Fibroblast of lung (primary cell): Measurements from ENCODE around the gene UGT1A7. TPM values are rescaled to one million over a fixed set of nuclear protein-coding genes. Genes with fewer than 3 reads are reported as not detected.

ENCODE experiments used
- DNase-seq, 2 donors: peaks; one replicate each; pipeline versions ENCODE4 v3.0.0 to v3.0.0-alpha.2; 2010; ENCODE audit warnings: low read depth in 2 of 2
- H2AFZ ChIP-seq: 2 replicates; pipeline ENCODE4 v1.5.1; 2012; ENCODE audit warnings: low read length, control low read depth, inconsistent platforms
- H3K27ac ChIP-seq: 2 replicates; pipeline ENCODE4 v1.5.1; 2011; ENCODE audit warnings: low read length, control low read depth; ENCODE audit not compliant: insufficient read depth
- H3K27me3 ChIP-seq: 2 replicates; pipeline ENCODE4 v1.5.1; 2011; ENCODE audit warnings: mild to moderate bottlenecking, low read length; ENCODE audit not compliant: control insufficient read depth, insufficient read depth
- H3K36me3 ChIP-seq: 2 replicates; pipeline ENCODE4 v1.5.1; 2011; ENCODE audit warnings: low read length; ENCODE audit not compliant: control insufficient read depth, insufficient read depth
- H3K4me1 ChIP-seq: 2 replicates; pipeline ENCODE4 v1.5.1; 2011; ENCODE audit warnings: low read length; ENCODE audit not compliant: control insufficient read depth, insufficient read depth; ENCODE audit errors: extremely low read depth
- H3K4me2 ChIP-seq: 2 replicates; pipeline ENCODE4 v1.5.1; 2011; ENCODE audit warnings: low read length, control low read depth; ENCODE audit not compliant: insufficient read depth; ENCODE audit errors: extremely low read depth
- H3K4me3 ChIP-seq, 4 experiments: fragments of 200-600 bp in 1 of 4; sonication (generic) in 1 of 4; replicated peaks in 1 of 4; 2 replicates each; pipeline ENCODE4 v1.5.1; 2011 to 2016; ENCODE audit warnings: low read length in 4 of 4, low read depth in 3 of 4, mild to moderate bottlenecking in 3 of 4, control low read depth in 2 of 4, inconsistent platforms in 1 of 4, mixed read lengths in 1 of 4; ENCODE audit not compliant: insufficient read depth in 1 of 4; ENCODE audit errors: control extremely low read depth in 1 of 4
- H3K79me2 ChIP-seq: 2 replicates; pipeline ENCODE4 v1.5.1; 2012; ENCODE audit warnings: mild to moderate bottlenecking, low read length, inconsistent platforms; ENCODE audit not compliant: control insufficient read depth, insufficient read depth
- H3K9ac ChIP-seq: 2 replicates; pipeline ENCODE4 v1.5.1; 2011; ENCODE audit warnings: mild to moderate bottlenecking, low read length, control low read depth; ENCODE audit not compliant: insufficient read depth
- H3K9me3 ChIP-seq: 2 replicates; pipeline ENCODE4 v1.5.1; 2012; ENCODE audit warnings: low read depth, low read length; ENCODE audit not compliant: control insufficient read depth, insufficient read depth
- H4K20me1 ChIP-seq: 2 replicates; pipeline ENCODE4 v1.5.1; 2011; ENCODE audit warnings: low read length; ENCODE audit not compliant: control insufficient read depth, insufficient read depth; ENCODE audit errors: extremely low read depth
- CTCF ChIP-seq, 2 donors: IDR thresholded peaks in 1 of 2; conservative IDR thresholded peaks in 1 of 2; 1 replicate in 1 of 2; 2 replicates in 1 of 2; pipeline ENCODE4 v1.5.1; 2011 to 2012; ENCODE audit warnings: low read length in 2 of 2, control low read depth in 1 of 2, inconsistent platforms in 1 of 2, low read depth in 1 of 2, mild to moderate bottlenecking in 1 of 2
- EZH2 ChIP-seq: IDR thresholded peaks from 2 replicates; pipeline ENCODE4 v1.5.1; 2012; ENCODE audit warnings: low read length, control low read depth, mild to moderate bottlenecking; ENCODE audit errors: missing control alignments
- polyA plus RNA-seq, 2 donors: library from polyadenylated mRNA; depleted of rRNA in 1 of 2; stranded (reverse) in 1 of 2; unstranded in 1 of 2; fragments of >200 nt; gene quantifications; 2 replicates each; pipeline ENCODE4 v1.2.1, GENCODE V29; 2011 to 2012; ENCODE audit warnings: missing spikeins in 1 of 2
- total RNA-seq: library from RNA; depleted of rRNA; stranded (reverse); fragments of >200 nt; gene quantifications from 2 replicates; pipeline ENCODE4 v1.2.1, GENCODE V29; 2014

UGT1A7 gene
- total and polyA plus RNA-seq, 2 donors (not counting 1 experiment from before 2014, with no cell fraction given), result not detected

GRCh38 chr2:233754872-233755611 is 73.3 kb downstream of the UGT1A7 start:
- no peak overlapping the region for H3K9ac ChIP-seq
- no peaks in the 10 kb centered on the region for H4K20me1 ChIP-seq
- H3K27ac ChIP-seq, result no peak overlapping the region
- no peak overlapping the region for H3K4me2 ChIP-seq
- no peaks in the 10 kb centered on the region for H3K27me3 ChIP-seq
- no peak for TF ChIP-seq CTCF (conservative IDR thresholded peaks at IDR 0.05 in 1 of 2, IDR thresholded peaks at IDR 0.05 in 1 of 2; ENCODE audit: low read depth in 1 of 2, low read length in 2 of 2)
- no peak for TF ChIP-seq EZH2
- no peak for DNase-seq
- no peak overlapping the region for H2AFZ ChIP-seq
- H3K9me3 ChIP-seq, result no peaks in the 10 kb centered on the region
- no peaks in the 10 kb centered on the region for H3K36me3 ChIP-seq
- no peak overlapping the region for H3K4me3 ChIP-seq
- H3K79me2 ChIP-seq, result no peaks in the 10 kb centered on the region
- no peaks in the 10 kb centered on the region for H3K4me1 ChIP-seq

- H3K4me3 ChIP-seq, result no peak overlapping the region
- H4K20me1 ChIP-seq, result no peaks in the 10 kb centered on the region
- H3K4me1 ChIP-seq, result no peaks in the 10 kb centered on the region
- H3K27me3 ChIP-seq, result no peaks in the 10 kb centered on the region
- TF ChIP-seq EZH2, result no peak
- TF ChIP-seq CTCF (conservative IDR thresholded peaks at IDR 0.05 in 1 of 2, IDR thresholded peaks at IDR 0.05 in 1 of 2; ENCODE audit: low read depth in 1 of 2, low read length in 2 of 2), result no peak
- no peak overlapping the region for H2AFZ ChIP-seq
- H3K9me3 ChIP-seq, result no peaks in the 10 kb centered on the region
- no peak overlapping the region for H3K9ac ChIP-seq
- no peaks in the 10 kb centered on the region for H3K36me3 ChIP-seq
- H3K4me2 ChIP-seq, result no peak overlapping the region
- H3K79me2 ChIP-seq, result no peaks in the 10 kb centered on the region
- no peak overlapping the region for H3K27ac ChIP-seq
- DNase-seq, result no peak
Measured at GRCh38 chr2:233756429-233757081, 74.9 kb downstream of the UGT1A7 start.

GRCh38 chr2:233758141-233758540 is 76.4 kb downstream of the UGT1A7 start:
- no peak for TF ChIP-seq CTCF (conservative IDR thresholded peaks at IDR 0.05 in 1 of 2, IDR thresholded peaks at IDR 0.05 in 1 of 2; ENCODE audit: low read depth in 1 of 2, low read length in 2 of 2)
- TF ChIP-seq EZH2, result no peak
- Histone ChIP-seq H3K27me3 (no peaks in the 10 kb centered on the region), H3K4me2 (no peak overlapping the region), H3K36me3 (no peaks in the 10 kb centered on the region), H3K4me1 (no peaks in the 10 kb centered on the region), H3K9me3 (no peaks in the 10 kb centered on the region), H2AFZ (no peak overlapping the region), H4K20me1 (no peaks in the 10 kb centered on the region), H3K4me3 (no peak overlapping the region), H3K9ac (no peak overlapping the region), H3K79me2 (no peaks in the 10 kb centered on the region), H3K27ac (no peak overlapping the region)
- DNase-seq, result no peak
